ENCODE data around the gene RUFY4. TPM values are rescaled to one million over a fixed set of nuclear protein-coding genes. Genes with fewer than 3 reads are reported as not detected.

The RUFY4 gene
- polyA plus RNA-seq, 1 donor (not counting 4 experiments of a cell fraction or from before 2014, with no cell fraction given), result not detected

DNA sequence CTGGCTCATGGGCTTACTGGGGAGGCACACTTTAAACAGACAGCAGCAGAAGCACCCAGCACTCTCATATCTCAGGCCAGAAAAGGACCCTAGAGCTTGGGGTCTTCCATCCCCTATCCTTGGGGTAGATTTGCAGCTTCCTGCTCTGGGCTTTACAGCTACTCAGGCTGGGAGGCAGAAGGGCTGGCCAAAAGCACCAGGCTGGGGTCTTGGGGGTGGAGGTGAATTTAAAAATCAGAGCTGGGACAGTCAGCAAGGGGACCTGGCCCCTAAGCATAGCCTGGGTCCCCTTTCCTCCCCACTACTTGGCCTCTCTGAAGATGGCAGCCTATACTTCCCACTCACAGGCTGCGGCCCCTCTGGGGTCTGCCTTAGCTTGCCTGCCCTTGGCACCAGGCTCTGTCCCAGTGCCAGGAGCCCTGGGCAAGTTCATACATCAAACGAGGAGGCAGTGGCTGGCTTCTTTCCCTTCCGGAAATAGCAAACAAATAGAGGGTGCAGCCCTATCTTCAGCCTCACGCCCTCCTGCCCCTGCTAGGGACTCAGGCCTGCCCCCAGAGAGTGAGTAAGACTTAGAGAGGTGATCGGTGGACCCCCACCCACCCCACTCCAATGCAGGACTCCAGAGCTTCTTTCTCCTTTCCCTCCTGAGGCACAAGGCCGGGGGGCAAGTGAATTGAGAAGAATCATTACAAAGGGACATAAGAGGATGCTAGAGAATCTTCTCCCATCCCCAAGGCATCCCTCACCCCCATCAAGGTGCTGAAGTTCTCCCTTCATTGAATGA, 40.3 kb upstream of the RUFY4 start:
- H3K36me3 ChIP-seq (ENCODE audit: control insufficient read depth in 2 of 2, extremely low read depth in 1 of 2, insufficient read depth in 2 of 2, low read length in 2 of 2), result no peaks in the 10 kb centered on the region
- DNase-seq (ENCODE audit: low read depth, low spot score), result no peak
- no peaks in the 10 kb centered on the region for H3K9me3 ChIP-seq (ENCODE audit: control insufficient read depth, low read depth, low read length)
- H3K4me1 ChIP-seq (ENCODE audit: control insufficient read depth, extremely low read depth, insufficient read depth, low read length), result peaks cover 37% of the 10 kb centered on the region
- H3K79me2 ChIP-seq (ENCODE audit: control insufficient read depth, insufficient read depth, low read length), result no peaks in the 10 kb centered on the region
- no peak overlapping the region for H3K4me3 ChIP-seq (ENCODE audit: control insufficient read depth in 2 of 3, extremely low read depth in 1 of 3, insufficient read depth in 2 of 3, low read depth in 1 of 3, low read length in 3 of 3)
- dilution Hi-C loops (cut with MboI; ENCODE audit: extremely low pct_ligation_motif_present, low sequenced_read_pairs), result no loop called here
- H3K27ac ChIP-seq (ENCODE audit: control insufficient read depth, insufficient read depth, low read length), result no peak overlapping the region
- TF ChIP-seq, protein P1, sequence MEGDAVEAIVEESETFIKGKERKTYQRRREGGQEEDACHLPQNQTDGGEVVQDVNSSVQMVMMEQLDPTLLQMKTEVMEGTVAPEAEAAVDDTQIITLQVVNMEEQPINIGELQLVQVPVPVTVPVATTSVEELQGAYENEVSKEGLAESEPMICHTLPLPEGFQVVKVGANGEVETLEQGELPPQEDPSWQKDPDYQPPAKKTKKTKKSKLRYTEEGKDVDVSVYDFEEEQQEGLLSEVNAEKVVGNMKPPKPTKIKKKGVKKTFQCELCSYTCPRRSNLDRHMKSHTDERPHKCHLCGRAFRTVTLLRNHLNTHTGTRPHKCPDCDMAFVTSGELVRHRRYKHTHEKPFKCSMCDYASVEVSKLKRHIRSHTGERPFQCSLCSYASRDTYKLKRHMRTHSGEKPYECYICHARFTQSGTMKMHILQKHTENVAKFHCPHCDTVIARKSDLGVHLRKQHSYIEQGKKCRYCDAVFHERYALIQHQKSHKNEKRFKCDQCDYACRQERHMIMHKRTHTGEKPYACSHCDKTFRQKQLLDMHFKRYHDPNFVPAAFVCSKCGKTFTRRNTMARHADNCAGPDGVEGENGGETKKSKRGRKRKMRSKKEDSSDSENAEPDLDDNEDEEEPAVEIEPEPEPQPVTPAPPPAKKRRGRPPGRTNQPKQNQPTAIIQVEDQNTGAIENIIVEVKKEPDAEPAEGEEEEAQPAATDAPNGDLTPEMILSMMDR (optimal IDR thresholded peaks at IDR 0.05 in 1 of 3, IDR thresholded peaks at IDR 0.05 in 1 of 3, conservative IDR thresholded peaks at IDR 0.05 in 1 of 3; ENCODE audit: extremely low read depth in 1 of 3, insufficient read depth in 2 of 3, low read length in 3 of 3), result no peak
- TF ChIP-seq EZH2 (IDR thresholded peaks at IDR 0.05; ENCODE audit: low read length), result no peak
- no peaks in the 10 kb centered on the region for H3K9me1 ChIP-seq (ENCODE audit: control insufficient read depth, extremely low read depth, insufficient read depth, low read length)
- no peak overlapping the region for H2AFZ ChIP-seq (ENCODE audit: control insufficient read depth, low read length)
- H3K4me2 ChIP-seq (ENCODE audit: control insufficient read depth, extremely low read depth, insufficient read depth, low read depth, low read length), result peak overlapping the region; percentile 67
- peak; percentile 94 for FAIRE-seq
- H3K27me3 ChIP-seq (ENCODE audit: control insufficient read depth, extremely low read depth, insufficient read depth, low read length), result peaks cover 12% of the 10 kb centered on the region
- no peak overlapping the region for H3K9ac ChIP-seq (ENCODE audit: control insufficient read depth, extremely low read depth, insufficient read depth, low read length)
- H4K20me1 ChIP-seq (ENCODE audit: control insufficient read depth, extremely low read depth, insufficient read depth, low read length), result no peaks in the 10 kb centered on the region

DNA sequence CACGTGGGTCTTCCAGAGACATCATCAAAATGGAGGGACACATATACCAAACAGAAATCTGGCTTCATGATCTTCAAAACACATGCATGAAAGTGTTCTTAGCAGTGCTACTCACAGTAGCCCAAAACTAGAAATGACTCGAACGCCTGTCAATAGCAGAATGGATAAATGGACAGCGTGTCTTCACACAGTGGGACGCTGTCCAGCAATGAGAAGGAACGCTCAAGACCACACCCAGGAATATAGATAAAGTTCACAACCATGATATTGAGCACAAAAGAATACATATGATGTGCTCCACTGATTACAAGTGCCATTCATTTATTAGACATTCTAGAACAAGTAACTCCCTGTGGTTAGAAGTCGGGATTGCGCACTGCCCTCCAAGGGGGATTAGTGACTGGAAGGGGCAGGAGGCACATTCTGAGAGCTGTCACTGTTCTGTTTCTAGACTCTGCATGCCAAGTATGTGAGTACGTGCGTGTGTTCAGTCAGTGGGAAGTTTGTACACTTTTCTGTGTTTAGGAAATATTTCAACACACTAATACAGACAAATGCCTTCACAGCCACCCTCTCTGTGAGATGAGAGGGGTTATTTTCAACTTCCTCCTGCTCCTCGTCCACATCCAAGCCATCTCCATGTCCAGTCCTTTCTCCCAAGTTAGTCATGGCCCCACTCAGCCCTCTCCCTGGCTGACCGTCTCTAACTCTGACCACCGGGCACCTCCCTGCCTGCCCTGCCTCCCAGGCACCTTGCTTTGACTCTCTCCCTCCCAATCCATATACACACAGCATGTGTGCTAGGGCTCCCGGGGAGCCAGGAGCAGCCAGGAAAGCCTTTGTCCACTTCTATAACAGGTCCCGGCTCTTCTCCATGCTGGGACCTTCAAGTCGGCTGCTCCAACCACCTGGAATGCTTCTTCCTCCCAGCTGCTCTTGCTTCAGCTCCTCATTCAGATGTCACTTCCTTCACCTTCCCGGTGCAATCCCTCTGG, 39.4 kb upstream of the RUFY4 start:
- H3K9me1 ChIP-seq (ENCODE audit: control insufficient read depth, extremely low read depth, insufficient read depth, low read length), result no peaks in the 10 kb centered on the region
- H3K4me2 ChIP-seq (ENCODE audit: control insufficient read depth, extremely low read depth, insufficient read depth, low read depth, low read length), result peak overlapping the region; percentile 67
- no peak overlapping the region for H3K9ac ChIP-seq (ENCODE audit: control insufficient read depth, extremely low read depth, insufficient read depth, low read length)
- H4K20me1 ChIP-seq (ENCODE audit: control insufficient read depth, extremely low read depth, insufficient read depth, low read length), result no peaks in the 10 kb centered on the region
- dilution Hi-C loops (cut with MboI; ENCODE audit: extremely low pct_ligation_motif_present, low sequenced_read_pairs), result no loop called here
- H3K36me3 ChIP-seq (ENCODE audit: control insufficient read depth in 2 of 2, extremely low read depth in 1 of 2, insufficient read depth in 2 of 2, low read length in 2 of 2), result no peaks in the 10 kb centered on the region
- H3K27ac ChIP-seq (ENCODE audit: control insufficient read depth, insufficient read depth, low read length), result no peak overlapping the region
- no peak overlapping the region for H2AFZ ChIP-seq (ENCODE audit: control insufficient read depth, low read length)
- H3K79me2 ChIP-seq (ENCODE audit: control insufficient read depth, insufficient read depth, low read length), result no peaks in the 10 kb centered on the region
- no peaks in the 10 kb centered on the region for H3K9me3 ChIP-seq (ENCODE audit: control insufficient read depth, low read depth, low read length)
- H3K4me3 ChIP-seq (ENCODE audit: control insufficient read depth in 2 of 3, extremely low read depth in 1 of 3, insufficient read depth in 2 of 3, low read depth in 1 of 3, low read length in 3 of 3), result no peak overlapping the region
- TF ChIP-seq, protein P1 (optimal IDR thresholded peaks at IDR 0.05 in 1 of 3, IDR thresholded peaks at IDR 0.05 in 1 of 3, conservative IDR thresholded peaks at IDR 0.05 in 1 of 3; ENCODE audit: extremely low read depth in 1 of 3, insufficient read depth in 2 of 3, low read length in 3 of 3), result no peak
- no peak for TF ChIP-seq EZH2 (IDR thresholded peaks at IDR 0.05; ENCODE audit: low read length)
- peaks cover 37% of the 10 kb centered on the region for H3K4me1 ChIP-seq (ENCODE audit: control insufficient read depth, extremely low read depth, insufficient read depth, low read length)
- peaks cover 17% of the 10 kb centered on the region for H3K27me3 ChIP-seq (ENCODE audit: control insufficient read depth, extremely low read depth, insufficient read depth, low read length)
- DNase-seq (ENCODE audit: low read depth, low spot score) (no peak), FAIRE-seq (peak; percentile 61)
